ENCODE results near the gene MACROD2.

The MACROD2 gene

DNA sequence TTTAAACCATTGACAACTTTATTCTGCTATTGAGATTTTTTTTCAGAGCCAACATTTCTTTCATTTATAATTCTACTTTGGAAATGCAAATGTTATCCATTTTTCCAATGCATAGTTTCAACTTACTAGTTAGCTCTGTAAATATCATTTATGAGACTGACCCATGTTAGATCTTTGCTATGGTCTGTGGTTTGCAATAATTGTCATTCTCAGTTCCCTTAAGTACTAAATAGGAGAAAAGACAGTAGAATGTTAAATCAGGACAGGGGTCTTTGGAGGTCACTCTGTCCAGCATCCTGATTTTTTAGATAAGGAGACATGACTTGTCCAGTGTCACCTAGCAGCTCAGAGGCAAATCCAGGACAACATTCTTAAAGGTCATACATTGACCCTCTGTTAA lies 864.3 kb downstream of the MACROD2 start:
- TF ChIP-seq, protein P1, sequence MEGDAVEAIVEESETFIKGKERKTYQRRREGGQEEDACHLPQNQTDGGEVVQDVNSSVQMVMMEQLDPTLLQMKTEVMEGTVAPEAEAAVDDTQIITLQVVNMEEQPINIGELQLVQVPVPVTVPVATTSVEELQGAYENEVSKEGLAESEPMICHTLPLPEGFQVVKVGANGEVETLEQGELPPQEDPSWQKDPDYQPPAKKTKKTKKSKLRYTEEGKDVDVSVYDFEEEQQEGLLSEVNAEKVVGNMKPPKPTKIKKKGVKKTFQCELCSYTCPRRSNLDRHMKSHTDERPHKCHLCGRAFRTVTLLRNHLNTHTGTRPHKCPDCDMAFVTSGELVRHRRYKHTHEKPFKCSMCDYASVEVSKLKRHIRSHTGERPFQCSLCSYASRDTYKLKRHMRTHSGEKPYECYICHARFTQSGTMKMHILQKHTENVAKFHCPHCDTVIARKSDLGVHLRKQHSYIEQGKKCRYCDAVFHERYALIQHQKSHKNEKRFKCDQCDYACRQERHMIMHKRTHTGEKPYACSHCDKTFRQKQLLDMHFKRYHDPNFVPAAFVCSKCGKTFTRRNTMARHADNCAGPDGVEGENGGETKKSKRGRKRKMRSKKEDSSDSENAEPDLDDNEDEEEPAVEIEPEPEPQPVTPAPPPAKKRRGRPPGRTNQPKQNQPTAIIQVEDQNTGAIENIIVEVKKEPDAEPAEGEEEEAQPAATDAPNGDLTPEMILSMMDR (conservative IDR thresholded peaks at IDR 0.05), result no peak
- no peak for TF ChIP-seq ZFX (IDR thresholded peaks at IDR 0.05)
- H3K27ac ChIP-seq, result no peak overlapping the region

DNA sequence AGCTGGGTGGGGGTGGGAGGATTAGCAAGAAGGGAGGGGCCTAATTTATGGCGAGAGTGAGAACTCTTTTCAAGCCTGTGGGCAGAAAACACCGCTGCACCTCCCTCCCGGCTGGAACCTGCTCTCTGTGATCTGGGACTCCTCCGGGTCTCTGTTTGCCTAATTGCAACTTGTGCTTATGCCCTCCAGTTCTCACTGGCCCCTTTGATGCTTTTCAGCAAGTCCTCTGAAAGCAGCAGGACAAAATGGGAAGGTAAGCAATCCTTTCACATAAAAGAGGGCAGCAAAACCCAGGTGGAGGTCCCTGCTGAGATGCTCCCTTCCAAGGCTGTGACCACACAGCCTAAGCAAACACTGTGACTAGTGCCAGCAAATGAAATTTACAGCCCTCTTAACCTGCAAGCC lies 865.1 kb downstream of the MACROD2 start:
- TF ChIP-seq, protein P1 (conservative IDR thresholded peaks at IDR 0.05), result no peak
- no peak for TF ChIP-seq ZFX (IDR thresholded peaks at IDR 0.05)
- H3K27ac ChIP-seq, result no peak overlapping the region

DNA sequence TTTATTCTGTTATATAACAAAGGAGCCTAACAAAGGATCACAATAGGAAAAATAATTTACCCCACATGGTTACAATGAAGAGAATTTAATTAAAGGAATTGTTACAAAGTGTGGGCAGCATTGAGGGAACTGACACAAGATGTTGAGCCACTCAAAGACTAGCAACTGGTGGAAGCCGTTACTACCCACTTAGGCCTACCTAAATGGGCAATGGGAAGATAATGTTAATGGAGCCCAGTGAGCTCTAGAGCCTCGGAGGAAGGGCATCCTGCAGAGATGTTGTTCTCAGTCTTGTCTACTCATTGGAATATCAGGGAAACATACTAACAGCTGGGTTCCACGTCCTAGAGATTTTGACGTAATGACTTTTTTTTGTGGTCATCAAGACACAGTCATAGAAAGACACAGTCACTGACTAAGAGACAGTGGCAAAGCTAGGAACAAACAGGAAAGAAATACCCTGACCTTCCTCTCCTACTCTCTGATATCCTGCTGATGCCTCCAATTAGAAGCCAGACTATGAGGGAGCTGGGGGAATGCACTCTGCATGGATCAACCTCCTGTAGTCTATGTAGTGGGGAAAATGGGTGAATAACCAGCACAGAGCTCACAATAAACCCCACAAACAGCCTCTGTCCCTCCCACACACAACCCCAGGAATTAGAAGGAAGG lies 865.8 kb downstream of the MACROD2 start:
- TF ChIP-seq, protein P1 (conservative IDR thresholded peaks at IDR 0.05), result no peak
- no peak overlapping the region for H3K27ac ChIP-seq

DNA sequence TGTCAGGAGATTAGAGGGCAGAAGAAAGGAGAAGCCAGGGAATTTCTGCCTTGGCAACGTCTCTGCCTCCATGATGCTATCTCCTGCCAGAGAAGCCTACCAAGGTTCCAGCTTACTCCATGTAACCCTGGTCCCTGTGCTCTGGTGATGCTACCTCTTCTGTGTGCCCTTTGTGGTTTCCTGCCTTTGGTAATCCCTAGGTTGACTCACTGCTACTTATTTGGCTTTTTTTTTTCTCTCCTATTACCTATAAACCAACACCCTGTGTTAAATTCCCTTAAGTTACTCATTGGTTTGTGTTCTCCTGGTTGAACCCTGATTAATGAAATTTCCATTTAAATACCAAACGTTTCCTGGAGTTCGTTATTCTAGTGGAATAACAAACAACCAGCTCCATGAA lies 869.9 kb downstream of the MACROD2 start:
- TF ChIP-seq, protein P1 (conservative IDR thresholded peaks at IDR 0.05), result no peak
- no peak for TF ChIP-seq ZFX (IDR thresholded peaks at IDR 0.05)

DNA sequence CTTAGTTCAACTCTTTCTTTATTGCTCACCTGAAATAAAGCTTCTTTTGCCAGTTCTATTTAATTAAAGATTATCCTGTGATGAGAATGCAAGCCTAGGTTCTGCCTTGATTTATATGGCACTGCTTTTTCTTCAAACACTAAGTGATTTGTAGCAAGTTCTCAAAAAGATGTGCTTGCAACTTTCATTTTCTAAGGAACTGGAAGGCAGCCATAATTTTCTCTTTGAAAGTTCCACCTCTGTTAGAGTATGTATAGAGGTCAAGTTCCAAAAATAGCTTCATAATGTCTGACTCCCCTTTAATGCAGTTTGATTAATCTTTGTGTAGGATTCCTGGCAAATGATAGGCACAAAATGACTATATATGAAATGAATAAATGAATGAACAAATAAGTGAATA lies 870.4 kb downstream of the MACROD2 start:
- TF ChIP-seq, protein P1 (conservative IDR thresholded peaks at IDR 0.05), result no peak
- no peak for TF ChIP-seq ZFX (IDR thresholded peaks at IDR 0.05)
- no peak overlapping the region for H3K27ac ChIP-seq

More for the DNA sequence above, 869.9 kb downstream of the MACROD2 start:
- H3K27ac ChIP-seq, result no peak overlapping the region

DNA sequence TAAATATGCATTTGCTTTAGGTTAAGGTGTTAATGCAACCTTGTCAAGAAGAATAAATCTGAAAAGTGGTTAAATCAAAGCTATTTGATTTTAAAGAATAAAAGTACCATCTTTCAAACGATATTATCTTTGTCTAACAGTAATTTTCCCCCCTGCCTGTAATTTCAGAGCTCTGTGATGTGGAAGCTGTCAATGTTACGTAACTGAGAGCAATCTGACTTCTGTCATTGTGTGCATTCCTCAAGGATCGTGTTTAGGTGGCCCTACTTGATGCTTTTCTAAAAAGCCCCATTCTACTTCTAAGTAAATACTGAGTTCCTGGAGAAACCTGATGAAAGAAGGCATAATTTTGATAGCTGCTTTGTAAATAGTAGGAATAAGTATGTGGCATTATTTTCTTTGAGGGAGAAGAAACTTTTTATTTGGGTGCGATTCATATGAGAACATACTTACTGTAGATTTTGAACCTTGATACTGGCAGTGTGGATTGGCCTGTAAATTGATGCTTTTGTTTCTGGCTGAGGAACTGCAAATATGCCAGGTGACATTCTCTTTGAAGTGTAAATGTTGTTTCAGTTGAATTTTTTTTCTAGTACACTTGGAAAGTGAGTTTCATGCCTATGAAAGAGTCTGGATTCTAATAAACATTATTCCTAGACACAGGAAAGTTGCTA lies 871.7 kb downstream of the MACROD2 start:
- no peak overlapping the region for H3K27ac ChIP-seq
- TF ChIP-seq, protein P1 (conservative IDR thresholded peaks at IDR 0.05), result no peak
- no peak for TF ChIP-seq ZFX (IDR thresholded peaks at IDR 0.05)

DNA sequence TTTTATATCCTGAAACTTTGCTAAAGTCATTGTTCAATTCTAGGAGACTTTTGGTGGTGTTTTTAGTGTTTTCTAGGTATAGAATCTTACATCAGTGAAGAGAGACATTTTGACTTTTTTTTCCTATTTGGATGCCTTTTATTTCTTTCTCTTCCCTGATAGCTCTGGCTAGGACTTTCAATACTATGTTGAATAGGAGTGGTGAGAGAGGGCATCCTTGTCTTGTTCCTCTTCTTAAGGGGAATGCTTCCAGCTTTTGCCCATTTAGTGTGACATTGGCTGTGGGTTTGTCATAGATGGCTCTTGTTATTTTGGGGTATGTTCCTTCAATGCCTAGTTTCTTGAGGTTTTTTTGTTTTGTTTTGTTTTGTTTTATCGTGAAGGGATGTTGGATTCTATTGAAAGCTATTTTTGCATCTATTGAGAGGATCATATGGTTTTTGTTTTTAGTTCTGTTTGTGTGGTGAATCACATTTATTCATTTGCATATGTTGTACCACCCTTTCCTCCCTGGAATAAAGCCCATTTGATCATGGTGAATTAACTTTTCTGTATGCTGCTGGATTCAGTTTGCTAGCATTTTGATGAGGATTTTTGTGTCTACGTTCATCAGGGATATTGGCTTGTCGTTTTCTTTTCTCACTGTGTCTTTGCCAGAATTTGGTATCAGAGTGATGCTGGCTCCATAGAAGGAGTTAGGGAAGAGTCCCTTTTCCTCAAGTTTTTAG lies 882.1 kb downstream of the MACROD2 start:
- TF ChIP-seq ZFX (IDR thresholded peaks at IDR 0.05), result no peak
- TF ChIP-seq, protein P1 (conservative IDR thresholded peaks at IDR 0.05), result no peak
- H3K27ac ChIP-seq, result no peak overlapping the region
